Hepatic stellate cell (primary cell): ENCODE data around the gene PI4K2B.
"Not testable (repeated sequence)": the region's sequence is repeated elsewhere in the genome, so short reads cannot be mapped to it uniquely, and the experiment has no call there.

ENCODE experiments used
- DNase-seq: peaks from one replicate; pipeline ENCODE4 v3.0.0; 2011; ENCODE audit warnings: low spot score

Gene PI4K2B

GRCh38 chr4:25306518-25307057 is 72.8 kb downstream of the PI4K2B start:
- DNase-seq = no peak

GRCh38 chr4:25307596-25307995 is 73.8 kb downstream of the PI4K2B start:
- no peak for DNase-seq

- DNase-seq = no peak
These were observed 74.5 kb downstream of the PI4K2B start for GRCh38 chr4:25308306-25308705.

- DNase-seq = peak; percentile 24
These were observed 74.9 kb downstream of the PI4K2B start for GRCh38 chr4:25308761-25309160.

GRCh38 chr4:25310066-25310802 is 76.4 kb downstream of the PI4K2B start:
- DNase-seq = no peak

- no peak for DNase-seq
These were observed 77.0 kb downstream of the PI4K2B start for GRCh38 chr4:25310803-25311166.

- peak; percentile 66 for DNase-seq
These were observed 78.8 kb downstream of the PI4K2B start, which contains the start of gene ZCCHC4 for GRCh38 chr4:25312496-25313200. TSS of gene ZCCHC4 (plus strand) at chr4:25312774. CDS start at chr4:25312810, 36 bp downstream.

- no peak for DNase-seq
These were observed 79.5 kb downstream of the PI4K2B start for GRCh38 chr4:25313201-25313895.

- DNase-seq = no peak
These were observed 86.5 kb downstream of the PI4K2B start for GRCh38 chr4:25320336-25320735.

- DNase-seq = no peak
These were observed 86.9 kb downstream of the PI4K2B start for GRCh38 chr4:25320773-25321172.

- DNase-seq = no peak
These were observed 87.9 kb downstream of the PI4K2B start for GRCh38 chr4:25321703-25322102.

- not testable (repeated sequence) for DNase-seq
These were observed 94.6 kb downstream of the PI4K2B start for GRCh38 chr4:25328463-25328862.
